ENCODE results near the gene BYSL. TPM values are rescaled to one million over a fixed set of nuclear protein-coding genes. Genes with fewer than 3 reads are reported as not detected.

BYSL gene
- total RNA-seq, 1 donor from 2014 or later: 32.8 TPM

DNA sequence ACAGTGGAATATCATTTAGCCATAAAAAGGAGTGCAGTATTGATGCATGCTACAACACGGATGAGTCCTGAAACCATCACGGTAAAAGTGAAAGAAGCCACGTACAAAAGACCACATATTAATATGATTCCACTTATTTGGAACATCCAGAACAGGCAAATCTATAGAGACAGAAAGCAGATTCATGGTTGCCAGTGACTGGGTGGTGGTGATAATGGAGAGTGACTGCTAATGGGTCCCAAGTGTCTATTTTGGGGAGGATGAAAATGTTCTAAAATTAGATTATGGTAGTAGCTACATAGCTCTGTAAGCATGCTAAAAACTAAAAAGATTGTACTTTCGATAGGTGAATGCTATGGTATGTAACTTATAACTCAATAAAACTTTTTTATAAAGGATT lies 38.7 kb downstream of the BYSL start:
- Mint-ChIP-seq H3K36me3 (no peaks in the 10 kb centered on the region), H3K27me3 (ENCODE audit: low read depth) (no peaks in the 10 kb centered on the region), H3K27ac (no peak overlapping the region)

DNA sequence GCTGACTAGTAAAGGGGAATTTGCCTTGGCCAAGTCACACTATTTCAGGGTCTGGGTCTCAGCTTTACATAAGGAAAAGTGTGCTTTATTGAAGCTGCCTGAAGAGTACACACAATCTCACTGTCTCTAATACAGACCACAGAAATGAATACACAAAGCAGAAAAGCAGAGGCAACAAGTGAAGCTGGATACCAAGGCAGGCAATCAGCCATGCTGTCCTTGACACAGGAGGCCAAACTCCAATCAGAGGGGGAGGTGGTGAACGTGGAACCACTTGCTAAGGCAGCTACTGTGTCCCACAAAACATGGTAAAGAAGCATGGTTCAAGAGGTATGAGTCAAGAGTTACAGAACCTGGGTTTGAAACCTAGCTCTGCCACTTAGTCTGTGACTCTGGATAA lies 42.1 kb downstream of the BYSL start:
- Mint-ChIP-seq H3K4me3 (no peak overlapping the region), H3K27ac (no peak overlapping the region), H3K9me3 (no peaks in the 10 kb centered on the region), H3K4me1 (peaks cover 11% of the 10 kb centered on the region), H3K36me3 (no peaks in the 10 kb centered on the region), H3K27me3 (ENCODE audit: low read depth) (no peaks in the 10 kb centered on the region)
- DNase-seq (ENCODE audit: low spot score in 2 of 2, unreplicated experiment in 2 of 2): no peak
- TF ChIP-seq, protein P1, sequence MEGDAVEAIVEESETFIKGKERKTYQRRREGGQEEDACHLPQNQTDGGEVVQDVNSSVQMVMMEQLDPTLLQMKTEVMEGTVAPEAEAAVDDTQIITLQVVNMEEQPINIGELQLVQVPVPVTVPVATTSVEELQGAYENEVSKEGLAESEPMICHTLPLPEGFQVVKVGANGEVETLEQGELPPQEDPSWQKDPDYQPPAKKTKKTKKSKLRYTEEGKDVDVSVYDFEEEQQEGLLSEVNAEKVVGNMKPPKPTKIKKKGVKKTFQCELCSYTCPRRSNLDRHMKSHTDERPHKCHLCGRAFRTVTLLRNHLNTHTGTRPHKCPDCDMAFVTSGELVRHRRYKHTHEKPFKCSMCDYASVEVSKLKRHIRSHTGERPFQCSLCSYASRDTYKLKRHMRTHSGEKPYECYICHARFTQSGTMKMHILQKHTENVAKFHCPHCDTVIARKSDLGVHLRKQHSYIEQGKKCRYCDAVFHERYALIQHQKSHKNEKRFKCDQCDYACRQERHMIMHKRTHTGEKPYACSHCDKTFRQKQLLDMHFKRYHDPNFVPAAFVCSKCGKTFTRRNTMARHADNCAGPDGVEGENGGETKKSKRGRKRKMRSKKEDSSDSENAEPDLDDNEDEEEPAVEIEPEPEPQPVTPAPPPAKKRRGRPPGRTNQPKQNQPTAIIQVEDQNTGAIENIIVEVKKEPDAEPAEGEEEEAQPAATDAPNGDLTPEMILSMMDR (IDR thresholded peaks at IDR 0.05; ENCODE audit: unreplicated experiment): no peak

More for the DNA sequence above, 38.7 kb downstream of the BYSL start:
- no peaks in the 10 kb centered on the region for H3K4me1 Mint-ChIP-seq
- H3K4me3 Mint-ChIP-seq: no peak overlapping the region
- TF ChIP-seq, protein P1 (IDR thresholded peaks at IDR 0.05; ENCODE audit: unreplicated experiment): no peak
- no peak for DNase-seq (ENCODE audit: low spot score in 2 of 2, unreplicated experiment in 2 of 2)
- no peaks in the 10 kb centered on the region for H3K9me3 Mint-ChIP-seq

DNA sequence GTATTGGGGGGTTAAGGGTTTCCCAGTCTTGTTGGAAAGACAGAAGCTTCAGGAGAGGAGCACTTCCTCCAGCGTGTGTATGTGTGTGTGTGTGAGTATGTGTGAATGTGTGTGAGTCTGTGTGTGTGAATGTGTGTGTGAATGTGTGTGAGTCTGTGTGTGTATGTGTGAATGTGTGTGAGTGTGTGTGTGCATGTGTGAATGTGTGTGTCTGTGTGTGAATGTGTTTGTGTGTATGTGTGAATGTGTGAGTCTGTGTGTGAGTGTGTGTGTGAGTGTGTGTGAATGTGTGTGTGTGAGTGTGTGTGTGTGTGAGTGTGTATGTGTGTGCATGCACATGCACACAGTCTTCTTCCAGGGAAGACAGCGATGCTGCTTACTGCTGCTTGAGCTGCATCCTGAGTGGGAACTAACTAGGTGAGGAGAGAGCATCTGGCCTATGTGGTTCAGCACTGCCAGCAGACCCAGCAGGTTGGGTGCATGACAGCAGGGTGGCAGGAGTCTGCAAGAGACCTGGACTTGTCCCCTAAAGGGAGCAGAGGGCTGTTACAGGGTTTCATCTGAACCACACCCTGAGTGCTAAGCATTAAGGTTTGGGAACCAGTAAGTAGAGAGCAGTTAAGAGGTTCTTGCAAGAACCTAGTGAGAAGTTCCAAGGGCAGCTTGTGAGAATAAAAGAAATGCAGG lies 43.0 kb downstream of the BYSL start:
- TF ChIP-seq, protein P1 (IDR thresholded peaks at IDR 0.05; ENCODE audit: unreplicated experiment): no peak

DNA sequence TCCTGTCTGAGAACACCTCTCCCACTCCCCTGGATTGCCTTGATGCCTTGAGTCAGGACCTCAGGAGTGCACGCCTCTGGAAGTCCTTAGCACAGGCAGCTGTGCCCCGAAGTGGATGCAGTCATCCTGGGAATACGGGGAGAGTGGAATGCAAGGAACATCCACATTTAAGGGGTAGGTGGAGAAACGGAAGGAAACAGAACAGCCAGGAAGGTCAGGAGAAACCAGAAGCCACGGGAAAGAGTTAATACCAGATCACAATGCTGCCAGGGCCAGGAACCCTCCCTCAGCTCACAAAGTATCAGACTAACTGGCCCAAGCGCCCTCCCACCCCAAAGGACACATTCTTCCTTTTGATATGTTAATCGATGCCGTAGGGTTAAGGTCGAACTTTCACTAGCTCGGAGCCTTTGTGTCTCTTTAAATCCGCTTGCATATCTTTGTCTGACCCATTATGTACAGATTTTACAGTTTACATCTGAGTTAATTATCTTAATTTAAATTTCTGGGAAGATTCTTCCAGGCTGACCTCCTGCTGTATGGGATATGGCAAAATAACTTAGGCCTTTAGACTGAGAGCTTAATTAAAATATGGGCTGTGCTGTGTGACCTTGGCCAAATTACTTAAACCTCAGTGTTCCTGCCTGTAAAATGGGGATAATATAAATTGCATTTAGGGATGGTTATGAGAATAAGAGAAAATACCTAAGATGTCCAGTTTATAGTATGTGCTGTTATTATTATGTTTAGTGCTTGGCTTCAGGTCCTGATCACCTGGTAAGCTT lies 44.3 kb downstream of the BYSL start:
- Mint-ChIP-seq H3K4me3 (no peak overlapping the region), H3K27ac (peak overlapping the region; percentile 2), H3K4me1 (peaks cover 11% of the 10 kb centered on the region), H3K9me3 (no peaks in the 10 kb centered on the region), H3K36me3 (no peaks in the 10 kb centered on the region), H3K27me3 (ENCODE audit: low read depth) (no peaks in the 10 kb centered on the region)
- TF ChIP-seq, protein P1 (IDR thresholded peaks at IDR 0.05; ENCODE audit: unreplicated experiment): no peak
- no peak for DNase-seq (ENCODE audit: low spot score in 2 of 2, unreplicated experiment in 2 of 2)

More for the DNA sequence above, 43.0 kb downstream of the BYSL start:
- no peak for DNase-seq (ENCODE audit: low spot score in 2 of 2, unreplicated experiment in 2 of 2)
- H3K9me3 Mint-ChIP-seq: no peaks in the 10 kb centered on the region
- H3K27me3 Mint-ChIP-seq (ENCODE audit: low read depth): no peaks in the 10 kb centered on the region
- no peak overlapping the region for H3K4me3 Mint-ChIP-seq
- no peaks in the 10 kb centered on the region for H3K36me3 Mint-ChIP-seq
- H3K27ac Mint-ChIP-seq: no peak overlapping the region
- peaks cover 11% of the 10 kb centered on the region for H3K4me1 Mint-ChIP-seq

DNA sequence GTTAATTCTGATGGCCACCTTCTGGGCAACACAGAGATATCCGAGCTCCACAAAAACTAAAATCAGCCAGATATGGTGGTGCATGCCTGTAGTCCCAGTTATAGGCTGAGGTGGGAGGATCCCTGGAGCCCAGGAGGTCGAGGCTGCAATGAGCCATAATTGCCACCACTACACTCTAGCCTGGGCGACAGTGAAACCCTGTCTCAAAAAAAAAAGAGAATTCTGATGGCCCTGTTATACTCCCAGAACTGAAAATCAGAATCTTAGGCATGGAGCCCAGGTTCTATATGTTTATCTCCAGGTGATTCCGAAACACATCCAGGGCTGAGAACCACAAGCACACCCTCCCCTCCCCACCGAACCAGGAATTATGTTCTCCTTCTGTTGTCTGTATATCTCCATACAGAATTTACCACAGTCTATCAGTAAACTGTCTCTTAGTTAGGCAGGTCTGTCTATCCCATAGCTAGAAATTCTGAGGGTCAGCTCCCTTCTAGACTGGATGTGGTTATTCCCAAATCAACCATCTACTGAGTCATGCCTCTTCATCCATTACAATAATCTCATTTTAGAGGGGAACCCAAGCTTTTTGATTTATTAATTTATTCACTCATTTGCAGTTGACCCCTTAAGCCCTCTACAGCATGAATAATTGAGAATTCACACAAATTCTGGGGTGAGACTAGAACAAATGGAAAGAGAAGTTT lies 45.1 kb downstream of the BYSL start:
- H3K27me3 Mint-ChIP-seq (ENCODE audit: low read depth): no peaks in the 10 kb centered on the region
- no peaks in the 10 kb centered on the region for H3K36me3 Mint-ChIP-seq
- DNase-seq (ENCODE audit: low spot score in 2 of 2, unreplicated experiment in 2 of 2): no peak
- TF ChIP-seq, protein P1 (IDR thresholded peaks at IDR 0.05; ENCODE audit: unreplicated experiment): no peak
- no peak overlapping the region for H3K4me3 Mint-ChIP-seq
- H3K9me3 Mint-ChIP-seq: no peaks in the 10 kb centered on the region
- peaks cover 11% of the 10 kb centered on the region for H3K4me1 Mint-ChIP-seq
- H3K27ac Mint-ChIP-seq: no peak overlapping the region
